Fibroblast of skin of abdomen (primary cell): Measurements from ENCODE around the gene NDUFB4. TPM values are rescaled to one million over a fixed set of nuclear protein-coding genes. Genes with fewer than 3 reads are reported as not detected.
A peak's percentile ranks its signal among the peaks of the same experiment; 100 is the strongest.

ENCODE experiments used
- DNase-seq: peaks from one replicate; pipeline ENCODE4 v3.0.0-alpha.2; 2013
- polyA plus RNA-seq, 2 experiments: library from polyadenylated mRNA; unstranded; fragments of 120-200 nt; gene quantifications; one replicate each; pipeline ENCODE4 v1.2.1, GENCODE V29; 2013; ENCODE audit not compliant: insufficient read length in 2 of 2

NDUFB4 gene
- 163 TPM for polyA plus RNA-seq (2013, experiment 1 of 2; ENCODE audit: insufficient read length)
- 166 TPM for polyA plus RNA-seq (2013, experiment 2 of 2; ENCODE audit: insufficient read length)

GRCh38 chr3:120596116-120596852 is at the start of gene NDUFB4:
NDUFB4 (plus strand) TSS chr3:120596336; CDS start chr3:120596360, 24 bp downstream.
- peak; percentile 99 for DNase-seq

GRCh38 chr3:120550546-120550945 is 45.6 kb upstream of the NDUFB4 start:
- DNase-seq: peak; percentile 47

- no peak for DNase-seq
Measured at GRCh38 chr3:120552184-120553172, 43.7 kb upstream of the NDUFB4 start.

- DNase-seq: peak; percentile 41
Measured at GRCh38 chr3:120554812-120555606, 41.1 kb upstream of the NDUFB4 start.

GRCh38 chr3:120555657-120556509 is 40.3 kb upstream of the NDUFB4 start:
- DNase-seq: no peak

GRCh38 chr3:120557115-120557514 is 39.0 kb upstream of the NDUFB4 start:
- DNase-seq: no peak

- DNase-seq: peak; percentile 85
Measured at GRCh38 chr3:120558771-120559241, 37.3 kb upstream of the NDUFB4 start.

GRCh38 chr3:120559242-120560061 is 36.7 kb upstream of the NDUFB4 start:
- DNase-seq: peak; percentile 86

GRCh38 chr3:120560304-120561250 is 35.6 kb upstream of the NDUFB4 start:
- DNase-seq: peak; percentile 33

- DNase-seq: peak; percentile 67
Measured at GRCh38 chr3:120561251-120562045, 34.7 kb upstream of the NDUFB4 start.

- no peak for DNase-seq
Measured at GRCh38 chr3:120563356-120564022, 32.6 kb upstream of the NDUFB4 start.

- DNase-seq: no peak
Measured at GRCh38 chr3:120566243-120566975, 29.7 kb upstream of the NDUFB4 start.

- DNase-seq: peak; percentile 48
Measured at GRCh38 chr3:120567370-120568201, 28.6 kb upstream of the NDUFB4 start.

GRCh38 chr3:120568202-120568531 is 28.0 kb upstream of the NDUFB4 start:
- no peak for DNase-seq

GRCh38 chr3:120568598-120568997 is 27.5 kb upstream of the NDUFB4 start:
- peak; percentile 22 for DNase-seq
